Retina (tissue), 1 donor: Measurements from ENCODE around the gene PDE3A.
"Not testable (repeated sequence)": the region's sequence is repeated elsewhere in the genome, so short reads cannot be mapped to it uniquely, and the experiment has no call there.

ENCODE experiments used
- DNase-seq: peaks from one replicate; pipeline ENCODE4 v3.0.0-alpha.2; 2016

Gene PDE3A

DNA sequence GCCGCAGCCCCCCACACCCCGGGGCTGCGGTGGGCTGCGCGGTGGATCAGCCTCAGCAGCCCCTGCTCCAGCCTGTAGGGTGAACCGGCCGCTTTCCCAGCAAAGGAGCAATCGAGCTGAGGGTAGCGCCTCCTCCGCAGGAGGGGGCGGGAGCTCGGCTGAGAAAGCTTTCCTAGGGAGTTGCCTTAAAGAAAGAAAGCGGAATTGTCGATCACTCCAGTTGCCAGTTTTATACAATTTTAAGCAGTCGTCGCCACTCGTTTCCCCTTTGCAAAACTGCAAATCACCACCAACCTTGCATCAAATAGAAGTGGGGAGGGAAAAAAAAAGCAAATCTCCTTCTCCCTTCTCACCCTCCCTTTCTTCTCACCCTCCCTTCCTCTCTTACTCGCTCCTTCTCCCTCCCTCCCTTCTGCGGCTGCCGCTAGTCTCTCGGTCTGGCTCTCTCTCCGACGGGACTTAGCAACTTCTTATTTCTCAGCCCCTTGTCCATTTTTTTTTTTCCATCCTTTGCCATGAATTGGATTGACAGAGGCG lies at the start of gene PDE3A:
PDE3A (plus strand) TSS at position 424 of the 537 bp plus-strand sequence. CDS start 748 bp downstream, outside the sequence.
- DNase-seq = peak; percentile 94

DNA sequence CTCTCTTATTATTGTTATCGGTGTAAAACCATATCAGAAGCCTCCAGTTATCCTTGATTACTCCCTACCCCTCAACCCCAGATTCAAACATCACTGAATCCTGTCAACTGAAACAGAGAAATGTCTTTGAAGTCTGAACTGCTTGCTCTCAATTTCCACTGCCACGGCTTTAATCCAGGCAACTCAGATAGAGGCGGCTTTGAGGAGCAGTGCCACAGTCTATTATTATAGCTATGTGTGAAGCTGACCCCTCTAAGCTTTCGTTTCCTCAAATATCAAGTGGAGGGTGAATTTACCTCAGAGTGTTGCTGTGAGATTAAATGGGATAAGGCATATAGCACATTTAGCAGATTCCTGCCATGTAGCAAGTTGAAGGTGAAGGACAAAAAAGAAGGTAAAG lies 49.0 kb upstream of the PDE3A start:
- peak; percentile 16 for DNase-seq

DNA sequence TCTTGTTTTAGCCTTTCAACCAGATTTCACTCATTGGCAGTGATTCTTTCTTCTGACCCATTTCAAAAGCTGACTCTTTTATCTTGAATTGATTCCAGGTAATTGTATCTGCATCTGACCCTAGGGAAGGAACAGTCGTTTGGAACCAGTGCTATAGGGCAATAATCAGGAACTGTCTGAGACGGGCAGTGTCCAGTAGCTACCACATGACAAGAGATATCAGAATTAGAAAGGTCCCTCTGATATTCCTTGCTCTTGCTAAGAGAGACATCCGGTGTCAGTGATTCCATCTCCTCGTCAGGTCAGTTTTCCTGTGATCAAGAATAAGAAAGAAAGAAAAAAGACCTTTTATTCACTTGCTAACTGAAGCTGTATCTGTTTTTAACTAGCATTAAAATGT lies 47.8 kb upstream of the PDE3A start:
- no peak for DNase-seq

DNA sequence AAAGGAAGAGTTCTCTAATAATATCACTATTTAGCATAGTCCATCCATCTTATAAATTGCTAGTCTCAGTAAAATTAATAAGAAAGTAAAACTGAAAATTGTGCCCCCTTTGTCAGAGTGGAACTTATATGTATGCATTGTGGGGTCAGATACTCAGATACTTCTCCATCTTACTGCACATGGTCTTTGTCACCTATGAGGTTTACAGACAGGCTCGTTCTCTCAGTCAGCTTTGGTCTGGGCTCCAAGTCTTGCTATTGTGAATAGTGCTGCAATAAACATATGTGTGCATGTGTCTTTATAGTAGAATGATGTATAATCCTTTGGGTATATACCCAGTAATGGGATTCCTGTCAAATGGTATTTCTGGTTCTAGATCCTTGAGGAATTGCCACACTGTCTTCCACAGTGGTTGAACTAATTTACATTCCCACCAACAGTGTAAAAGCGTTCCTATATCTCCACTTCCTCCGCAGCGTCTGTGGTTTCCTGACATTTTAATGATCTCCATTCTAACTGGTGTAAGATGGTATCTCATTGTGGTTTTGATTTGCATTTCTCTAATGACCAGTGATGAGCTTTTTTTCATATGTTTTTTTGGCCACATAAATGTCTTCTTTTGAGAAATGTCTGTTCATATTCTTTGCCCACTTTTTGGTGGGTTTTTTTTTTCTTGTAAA lies 37.4 kb upstream of the PDE3A start:
- not testable (repeated sequence) for DNase-seq

DNA sequence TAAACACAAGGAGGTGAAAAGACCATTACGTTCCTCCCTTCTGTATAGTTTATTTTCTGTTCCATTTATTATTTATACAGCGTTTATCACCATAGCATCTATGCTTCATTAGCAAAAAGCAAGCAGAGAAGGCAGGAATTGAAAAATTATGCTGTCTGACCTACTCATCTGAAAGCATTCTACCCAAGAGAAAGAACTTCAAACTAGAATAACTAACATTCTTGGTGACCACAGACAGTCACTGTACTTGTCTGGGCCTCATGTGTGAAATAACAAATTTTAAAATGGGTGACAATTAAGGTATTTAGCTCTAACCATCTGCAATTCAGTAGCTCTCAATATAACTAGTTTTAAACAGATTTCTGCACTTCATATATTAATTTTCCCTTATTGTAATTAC lies 29.3 kb upstream of the PDE3A start:
- no peak for DNase-seq

DNA sequence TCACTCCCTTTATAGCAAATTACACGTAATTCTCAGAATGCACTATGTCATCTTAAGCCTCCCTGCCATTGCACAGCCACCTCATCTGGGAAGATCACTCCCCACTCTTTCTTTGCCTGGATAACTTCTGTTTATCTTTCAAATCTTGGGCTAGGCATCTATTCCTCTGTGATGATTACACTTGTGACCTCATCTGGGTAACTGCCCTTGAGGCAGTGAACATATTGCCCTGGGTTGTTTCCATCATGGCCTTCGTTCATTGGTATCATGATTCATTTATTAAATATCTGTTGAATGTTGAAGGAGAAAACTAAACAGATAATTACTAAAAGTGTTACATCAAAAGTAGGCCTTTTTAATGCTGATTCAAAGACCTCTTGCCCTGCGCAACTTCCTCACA lies 26.2 kb upstream of the PDE3A start:
- DNase-seq = no peak

DNA sequence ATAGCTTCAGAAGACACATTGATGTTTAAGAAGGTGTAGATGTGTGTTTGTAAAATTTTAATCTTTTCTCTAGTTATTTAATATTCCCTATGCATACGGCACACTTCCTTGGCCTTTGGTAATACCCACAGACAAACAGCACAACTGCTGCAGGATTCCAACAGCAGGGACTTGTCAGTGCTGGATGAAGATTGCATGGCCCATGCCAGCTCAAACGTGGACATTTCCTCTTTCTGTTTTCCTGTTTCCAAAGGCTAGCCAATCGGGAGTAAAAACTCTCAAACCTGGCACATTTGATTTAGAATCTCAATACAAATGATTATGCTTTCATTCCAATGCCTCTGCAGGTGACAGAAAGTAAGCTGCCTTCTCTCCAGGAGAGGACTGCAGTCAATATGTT lies 22.5 kb upstream of the PDE3A start:
- DNase-seq = no peak

DNA sequence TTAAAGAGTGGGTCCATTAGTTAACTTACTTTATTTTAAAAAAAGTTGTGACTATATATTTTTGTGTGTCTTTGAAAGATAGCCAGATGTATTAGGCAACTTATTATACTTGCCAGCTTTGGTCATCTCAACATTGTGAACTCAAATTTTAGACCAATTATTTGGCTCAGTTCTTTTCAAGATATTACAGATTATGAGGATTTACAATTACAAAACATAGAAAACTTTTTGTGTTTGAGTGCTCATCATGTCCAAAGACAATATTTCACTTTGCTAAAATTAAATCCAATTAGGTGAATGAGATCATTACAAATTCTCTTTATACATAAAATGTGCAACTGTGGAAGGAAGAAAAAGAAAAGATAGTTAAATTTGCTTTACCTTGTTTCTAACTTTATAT lies 18.3 kb upstream of the PDE3A start:
- no peak for DNase-seq

DNA sequence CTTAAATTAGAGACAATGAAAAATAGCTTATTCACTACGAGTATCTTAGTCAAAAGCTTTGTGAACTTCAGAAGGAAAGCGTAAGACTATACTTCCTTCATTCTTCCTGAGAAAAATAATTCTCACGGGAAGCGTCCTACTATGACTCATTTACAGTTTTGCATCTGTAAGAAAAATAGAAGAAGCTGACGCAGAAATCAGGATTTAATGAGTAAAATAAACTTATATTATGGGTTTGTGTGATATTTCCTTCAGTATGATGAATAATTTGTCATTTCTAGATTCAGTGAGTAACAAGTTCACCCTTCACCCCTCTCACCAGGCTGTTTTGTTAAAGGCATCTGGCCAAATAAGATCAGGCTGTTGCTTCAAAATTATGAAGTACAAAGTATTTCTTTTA lies 17.8 kb upstream of the PDE3A start:
- DNase-seq = no peak

DNA sequence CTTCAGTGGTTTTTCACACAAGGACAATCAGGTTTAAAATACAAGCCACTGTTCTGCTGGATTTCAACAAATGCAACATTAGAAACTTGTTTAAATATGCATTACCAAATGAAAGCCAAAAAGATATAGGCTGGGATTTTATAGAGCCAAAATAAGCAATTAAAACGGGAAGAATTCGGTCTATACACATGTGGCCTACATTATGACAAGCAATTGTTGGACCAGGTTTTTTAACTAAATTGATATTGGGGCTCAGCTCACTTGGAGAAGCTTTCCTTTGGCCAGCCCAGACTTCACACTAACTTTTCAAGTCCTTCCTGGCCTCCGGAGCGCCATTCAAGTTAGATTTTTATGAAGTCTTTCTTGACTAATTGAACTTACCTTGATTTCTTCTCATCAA lies 16.9 kb upstream of the PDE3A start:
- DNase-seq = no peak

DNA sequence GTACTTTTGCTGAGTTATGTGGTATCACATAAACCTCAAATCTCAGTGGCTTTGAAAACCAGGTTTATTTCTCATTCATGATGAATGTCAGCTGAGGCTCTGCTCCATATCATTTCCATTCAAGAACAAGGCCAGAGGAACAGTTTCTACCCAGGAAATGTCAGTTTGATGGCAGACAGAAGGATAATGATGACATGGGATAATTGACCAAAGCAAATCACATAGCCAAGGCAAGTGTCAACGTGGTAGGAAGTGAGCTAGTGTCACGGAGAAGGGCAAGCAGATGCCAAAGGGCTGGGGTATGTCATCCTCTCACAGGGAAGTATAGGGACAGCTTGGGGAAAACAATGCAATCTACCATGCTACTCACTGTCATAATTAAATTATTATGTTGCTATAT lies 12.3 kb upstream of the PDE3A start:
- no peak for DNase-seq

DNA sequence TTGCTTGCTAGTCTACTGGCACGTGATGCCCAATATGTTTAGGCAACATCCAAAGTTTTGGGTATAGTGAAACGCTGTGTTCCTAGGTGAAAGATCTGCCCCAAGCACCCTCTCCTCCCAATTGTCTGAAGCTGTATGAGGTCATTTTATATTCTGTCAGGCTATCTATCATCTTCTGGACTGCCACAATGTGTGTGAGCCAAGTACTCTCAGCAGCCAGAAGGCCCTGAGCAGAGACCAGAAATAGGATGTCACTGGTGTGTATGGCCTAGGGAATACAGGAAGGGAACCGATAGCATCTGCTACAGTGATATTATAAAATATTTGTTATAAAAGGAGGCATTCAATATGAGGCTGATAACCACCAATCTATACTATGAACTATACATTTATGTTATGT lies 7.9 kb upstream of the PDE3A start:
- DNase-seq = no peak

DNA sequence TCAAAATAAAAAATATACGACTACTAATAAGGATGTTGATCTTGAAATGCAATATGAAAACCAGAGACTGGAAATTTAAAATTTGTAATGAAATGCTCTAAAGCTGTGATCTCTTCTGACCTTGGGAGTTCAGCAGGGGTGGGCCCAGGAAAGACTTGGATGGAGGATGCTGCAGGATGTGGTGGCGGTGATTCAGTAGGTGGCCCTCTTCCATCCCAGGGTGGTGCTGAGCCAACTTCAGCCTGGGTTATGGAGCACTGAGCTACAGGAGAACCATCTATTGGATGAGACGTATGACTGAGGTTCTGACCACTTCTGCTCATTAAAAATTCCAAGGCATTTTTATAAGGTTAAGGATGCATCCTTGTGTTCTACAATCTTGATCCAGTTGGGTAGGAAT lies 6.9 kb upstream of the PDE3A start:
- no peak for DNase-seq

DNA sequence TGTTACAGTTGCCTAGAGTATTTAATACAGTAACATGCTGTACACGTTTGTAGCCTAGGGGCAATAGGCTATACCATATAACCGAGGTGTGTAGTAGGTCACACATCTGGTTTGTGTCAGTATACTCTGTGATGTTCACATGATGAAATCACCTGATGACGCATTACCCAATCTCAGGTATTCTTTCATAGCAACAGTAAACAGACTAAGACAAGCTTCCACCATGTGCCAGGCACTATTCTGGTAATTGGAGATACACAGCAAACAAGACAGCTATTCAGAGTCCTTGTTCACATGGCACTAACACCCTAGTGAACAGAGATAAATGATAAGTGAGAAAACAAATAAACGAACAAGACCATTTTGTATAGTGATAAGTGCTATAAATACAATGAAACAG lies 3.8 kb upstream of the PDE3A start:
- DNase-seq = no peak

DNA sequence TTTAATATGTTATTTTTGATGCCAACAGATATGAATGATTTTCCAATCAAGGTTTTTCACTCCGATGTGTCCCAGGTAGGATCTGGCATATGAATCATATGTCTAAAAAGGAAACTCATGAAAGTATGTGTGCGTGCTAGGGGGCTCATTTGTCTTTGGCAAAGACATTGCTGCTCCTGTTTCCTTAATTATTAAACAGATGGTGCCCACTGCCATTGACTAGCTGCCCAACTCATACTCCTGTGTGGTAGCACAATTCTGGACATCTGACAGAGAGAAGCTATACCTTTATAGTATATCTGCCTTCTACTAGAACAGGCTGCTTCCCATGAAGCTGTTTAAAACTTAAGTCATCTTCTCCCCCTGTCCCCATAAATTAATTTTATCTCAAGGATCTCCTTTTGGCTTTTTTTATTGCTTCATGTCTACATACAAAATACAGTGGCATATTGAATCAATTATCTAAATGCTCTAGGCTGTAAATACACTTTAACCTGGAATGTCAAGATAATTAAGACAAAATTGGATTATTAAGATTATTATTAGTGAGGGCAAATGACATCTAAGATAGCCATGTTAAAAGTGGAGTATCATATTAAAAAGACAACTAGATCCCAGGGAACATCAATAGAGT lies 1.4 kb upstream of the PDE3A start:
- no peak for DNase-seq

DNA sequence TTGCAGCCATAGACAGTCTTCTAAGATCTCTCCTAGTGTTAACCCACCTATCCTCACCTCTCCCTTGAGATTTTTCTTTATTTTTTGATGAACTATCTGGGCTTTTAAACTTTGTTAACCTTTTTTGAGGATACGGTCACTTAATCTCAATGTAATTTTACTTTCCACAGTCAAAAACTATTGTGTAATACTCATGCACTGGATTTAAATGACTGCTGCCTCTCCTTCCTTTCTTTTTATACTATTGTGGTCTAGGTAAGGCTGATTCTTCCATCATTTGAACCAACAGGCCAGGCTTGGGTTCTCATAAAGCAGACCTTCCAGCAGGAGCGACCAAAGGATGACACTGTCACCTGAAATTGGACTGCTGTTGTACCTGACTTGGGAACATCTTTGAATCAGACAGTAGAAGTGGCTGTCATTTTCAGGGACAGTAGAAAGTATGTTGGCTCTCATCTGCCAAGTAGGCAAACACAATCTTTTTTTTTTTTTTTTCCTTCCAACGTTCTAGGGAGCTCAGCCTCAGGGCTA lies 689 bp upstream of the PDE3A start:
- no peak for DNase-seq

DNA sequence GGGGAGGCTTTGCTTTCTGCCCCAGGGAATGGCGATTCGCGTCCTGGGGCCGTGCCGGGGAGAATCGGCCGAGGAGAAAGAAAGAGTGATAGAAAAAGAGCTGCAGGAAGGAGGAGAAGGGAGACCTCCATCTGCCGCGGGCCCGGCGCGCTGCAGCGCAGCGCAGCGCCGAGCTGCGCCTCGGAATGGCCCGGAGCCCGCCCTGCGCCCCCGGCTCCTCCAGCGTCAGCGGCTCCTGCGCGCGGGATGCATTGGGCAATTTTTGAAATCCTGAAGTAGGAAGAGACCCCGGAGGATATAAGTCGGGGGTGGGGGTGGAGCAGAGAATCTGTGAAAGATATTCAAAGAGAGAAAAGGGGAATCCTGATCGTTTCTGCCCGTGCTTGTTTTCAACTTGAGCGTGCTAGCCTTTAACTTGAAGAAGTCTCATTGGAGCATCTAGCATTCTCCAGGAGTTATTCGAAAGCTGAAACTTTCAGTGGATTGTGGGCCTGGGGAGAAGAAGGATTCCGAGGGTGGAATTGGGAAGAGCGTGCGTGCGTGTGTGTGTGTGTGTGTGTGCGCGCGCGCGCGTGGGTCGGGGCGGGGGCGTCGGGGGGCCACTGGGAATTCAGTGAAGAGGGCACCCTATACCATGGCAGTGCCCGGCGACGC lies 441 bp downstream of the PDE3A start:
- DNase-seq = peak; percentile 91

DNA sequence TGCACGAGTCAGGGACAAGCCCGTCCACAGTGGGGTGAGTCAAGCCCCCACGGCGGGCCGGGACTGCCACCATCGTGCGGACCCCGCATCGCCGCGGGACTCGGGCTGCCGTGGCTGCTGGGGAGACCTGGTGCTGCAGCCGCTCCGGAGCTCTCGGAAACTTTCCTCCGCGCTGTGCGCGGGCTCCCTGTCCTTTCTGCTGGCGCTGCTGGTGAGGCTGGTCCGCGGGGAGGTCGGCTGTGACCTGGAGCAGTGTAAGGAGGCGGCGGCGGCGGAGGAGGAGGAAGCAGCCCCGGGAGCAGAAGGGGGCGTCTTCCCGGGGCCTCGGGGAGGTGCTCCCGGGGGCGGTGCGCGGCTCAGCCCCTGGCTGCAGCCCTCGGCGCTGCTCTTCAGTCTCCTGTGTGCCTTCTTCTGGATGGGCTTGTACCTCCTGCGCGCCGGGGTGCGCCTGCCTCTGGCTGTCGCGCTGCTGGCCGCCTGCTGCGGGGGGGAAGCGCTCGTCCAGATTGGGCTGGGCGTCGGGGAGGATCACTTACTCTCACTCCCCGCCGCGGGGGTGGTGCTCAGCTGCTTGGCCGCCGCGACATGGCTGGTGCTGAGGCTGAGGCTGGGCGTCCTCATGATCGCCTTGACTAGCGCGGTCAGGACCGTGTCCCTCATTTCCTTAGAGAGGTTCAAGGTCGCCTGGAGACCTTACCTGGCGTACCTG lies 1.1 kb downstream of the PDE3A start:
- peak; percentile 93 for DNase-seq

DNA sequence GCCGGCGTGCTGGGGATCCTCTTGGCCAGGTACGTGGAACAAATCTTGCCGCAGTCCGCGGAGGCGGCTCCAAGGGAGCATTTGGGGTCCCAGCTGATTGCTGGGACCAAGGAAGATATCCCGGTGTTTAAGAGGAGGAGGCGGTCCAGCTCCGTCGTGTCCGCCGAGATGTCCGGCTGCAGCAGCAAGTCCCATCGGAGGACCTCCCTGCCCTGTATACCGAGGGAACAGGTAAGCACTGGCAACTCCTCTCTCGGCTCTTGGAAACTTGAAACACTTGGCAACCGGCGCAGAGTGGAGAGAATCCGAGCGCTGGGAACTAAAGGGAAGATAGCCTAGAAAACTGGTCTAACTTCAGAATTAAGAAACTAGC lies 1.7 kb downstream of the PDE3A start:
- no peak for DNase-seq

DNA sequence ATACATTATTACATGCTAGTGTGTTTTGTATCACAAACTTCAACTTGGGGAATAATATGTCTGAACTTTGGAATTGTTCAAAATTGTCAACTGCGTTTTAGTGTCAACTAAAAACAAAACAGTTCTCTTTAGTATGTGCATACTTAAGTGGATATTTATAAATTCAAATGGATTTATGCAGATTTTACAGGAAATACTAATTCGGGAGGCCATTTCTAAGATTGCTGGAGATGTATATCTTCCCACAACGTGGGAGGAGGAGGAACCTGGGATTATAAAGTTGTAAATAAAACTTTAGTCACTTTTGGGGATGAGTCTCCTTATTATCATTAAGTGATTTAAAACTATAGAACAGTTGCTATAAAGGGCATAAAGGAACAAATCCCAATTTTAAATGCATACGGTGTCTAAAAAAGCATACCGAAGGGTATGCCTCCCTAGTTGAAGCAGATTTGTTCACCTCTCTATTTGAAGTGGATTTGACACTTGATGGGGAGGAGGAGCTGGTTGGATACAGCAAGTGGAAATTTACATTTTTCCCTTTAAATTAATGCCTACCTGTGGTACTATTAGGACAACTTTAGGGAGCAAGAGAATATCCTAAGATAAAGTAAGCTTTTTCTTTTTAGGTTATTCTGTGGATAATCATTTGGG lies 2.7 kb downstream of the PDE3A start:
- no peak for DNase-seq

DNA sequence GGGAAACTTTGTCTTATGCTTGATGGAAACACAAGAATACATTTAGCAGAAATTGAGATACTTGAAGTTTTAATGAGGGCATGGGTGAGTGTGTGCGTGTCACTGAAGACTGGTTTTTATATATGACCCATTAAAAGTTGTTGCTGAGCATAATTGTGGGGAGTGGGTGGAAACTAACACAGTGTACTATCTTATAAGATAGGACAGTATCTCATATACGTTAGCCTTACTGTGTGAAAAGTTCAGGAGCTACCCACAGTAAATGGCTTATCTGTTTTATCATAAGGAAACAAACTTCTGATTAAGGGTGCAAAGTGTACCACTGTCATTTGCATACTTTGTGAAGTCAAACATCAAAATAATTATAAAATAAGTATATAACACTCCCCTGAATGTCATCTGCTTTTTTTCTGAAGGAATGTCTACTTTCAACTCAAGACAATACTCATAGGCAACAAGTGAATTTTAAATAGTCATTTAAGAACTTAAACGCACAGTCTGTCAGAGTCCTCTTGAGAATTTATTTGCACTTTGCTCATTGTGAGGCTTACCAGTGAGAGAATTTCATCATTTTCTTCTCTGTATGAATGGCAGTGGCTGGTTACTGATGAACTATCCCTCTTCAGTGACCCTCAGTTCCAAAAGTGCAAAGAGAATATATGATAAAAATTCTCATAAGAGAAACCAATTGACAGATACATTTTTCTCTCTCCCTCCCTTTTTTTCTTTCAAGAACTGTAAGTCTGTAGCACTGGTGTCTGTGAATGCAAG lies 4.2 kb downstream of the PDE3A start:
- no peak for DNase-seq

DNA sequence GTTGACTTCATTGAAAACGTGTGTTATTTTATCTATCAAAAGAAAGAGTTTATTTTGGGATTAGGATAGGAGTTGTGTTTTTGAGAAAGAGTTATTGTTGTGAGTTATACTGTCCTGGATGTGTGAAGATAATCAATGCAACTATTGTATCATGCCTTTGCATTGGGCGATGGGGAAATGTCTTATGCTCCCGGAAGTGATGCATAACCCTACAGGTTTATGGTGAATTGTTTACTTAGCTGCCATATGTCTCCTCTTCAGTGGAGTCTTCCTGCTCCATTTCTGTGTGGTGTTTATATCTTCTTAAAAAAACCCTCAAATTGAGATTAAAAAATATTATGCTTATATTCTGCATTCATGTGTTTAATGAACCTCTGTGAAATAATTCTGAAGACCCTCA lies 6.5 kb downstream of the PDE3A start:
- DNase-seq = no peak
